GM23248 (cell line): Measurements from ENCODE around the gene TNS3.

Experiments used
- EZH2 ChIP-seq: fragments of 200-600 bp; sonication (generic); IDR thresholded peaks from 2 replicates; pipeline ENCODE4 v1.6.1; 2018; ENCODE audit warnings: antibody characterized with exemption, mild to moderate bottlenecking; ENCODE audit not compliant: insufficient read depth, poor library complexity, severe bottlenecking
- EZH2phosphoT487 ChIP-seq: fragments of 200-600 bp; sonication (generic); IDR thresholded peaks from 2 replicates; pipeline ENCODE4 v1.6.1; 2018; ENCODE audit warnings: antibody characterized with exemption, moderate library complexity, mild to moderate bottlenecking, low read depth; ENCODE audit not compliant: insufficient read depth

- TF ChIP-seq EZH2 (no peak), EZH2phosphoT487 (no peak)
These were observed 337.2 kb downstream of the TNS3 start for GRCh38 chr7:47244692-47245091.
